Measurements from ENCODE around the gene ACSL1. TPM values are rescaled to one million over a fixed set of nuclear protein-coding genes. Genes with fewer than 3 reads are reported as not detected.

The ACSL1 gene
- total RNA-seq, 1 donor from 2014 or later: 316 TPM

DNA sequence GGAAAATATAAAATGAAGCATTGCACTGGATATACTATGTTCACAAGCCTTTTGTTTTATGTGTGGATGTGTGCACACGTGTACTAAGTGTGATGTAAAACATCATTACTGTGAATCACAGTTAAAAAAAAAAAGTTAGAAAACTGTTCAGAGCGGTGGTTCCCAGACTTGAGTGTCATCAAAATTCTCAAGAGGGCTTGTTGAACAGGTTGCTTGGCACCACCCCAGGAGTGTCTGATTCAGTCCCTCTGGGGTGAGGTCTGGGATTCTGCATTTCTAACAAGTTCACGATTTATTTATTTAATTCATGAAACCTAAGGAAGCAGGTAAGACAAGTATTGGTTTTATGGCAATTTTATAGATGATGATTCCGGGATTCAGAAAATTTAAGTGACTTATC, 93.6 kb downstream of the ACSL1 start:
- TF ChIP-seq, protein P1, sequence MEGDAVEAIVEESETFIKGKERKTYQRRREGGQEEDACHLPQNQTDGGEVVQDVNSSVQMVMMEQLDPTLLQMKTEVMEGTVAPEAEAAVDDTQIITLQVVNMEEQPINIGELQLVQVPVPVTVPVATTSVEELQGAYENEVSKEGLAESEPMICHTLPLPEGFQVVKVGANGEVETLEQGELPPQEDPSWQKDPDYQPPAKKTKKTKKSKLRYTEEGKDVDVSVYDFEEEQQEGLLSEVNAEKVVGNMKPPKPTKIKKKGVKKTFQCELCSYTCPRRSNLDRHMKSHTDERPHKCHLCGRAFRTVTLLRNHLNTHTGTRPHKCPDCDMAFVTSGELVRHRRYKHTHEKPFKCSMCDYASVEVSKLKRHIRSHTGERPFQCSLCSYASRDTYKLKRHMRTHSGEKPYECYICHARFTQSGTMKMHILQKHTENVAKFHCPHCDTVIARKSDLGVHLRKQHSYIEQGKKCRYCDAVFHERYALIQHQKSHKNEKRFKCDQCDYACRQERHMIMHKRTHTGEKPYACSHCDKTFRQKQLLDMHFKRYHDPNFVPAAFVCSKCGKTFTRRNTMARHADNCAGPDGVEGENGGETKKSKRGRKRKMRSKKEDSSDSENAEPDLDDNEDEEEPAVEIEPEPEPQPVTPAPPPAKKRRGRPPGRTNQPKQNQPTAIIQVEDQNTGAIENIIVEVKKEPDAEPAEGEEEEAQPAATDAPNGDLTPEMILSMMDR (IDR thresholded peaks at IDR 0.05; ENCODE audit: borderline replicate concordance): no peak
- Histone ChIP-seq H3K36me3 (no peaks in the 10 kb centered on the region), H3K27ac (replicated peaks) (no peak overlapping the region), H3K4me1 (peaks cover 24% of the 10 kb centered on the region), H3K4me3 (no peak overlapping the region), H3K27me3 (ENCODE audit: low read depth) (no peaks in the 10 kb centered on the region), H3K9me3 (replicated peaks) (no peaks in the 10 kb centered on the region)
- no peak for DNase-seq
- intact Hi-C loops (cut with micrococcal nuclease): no loop called here

DNA sequence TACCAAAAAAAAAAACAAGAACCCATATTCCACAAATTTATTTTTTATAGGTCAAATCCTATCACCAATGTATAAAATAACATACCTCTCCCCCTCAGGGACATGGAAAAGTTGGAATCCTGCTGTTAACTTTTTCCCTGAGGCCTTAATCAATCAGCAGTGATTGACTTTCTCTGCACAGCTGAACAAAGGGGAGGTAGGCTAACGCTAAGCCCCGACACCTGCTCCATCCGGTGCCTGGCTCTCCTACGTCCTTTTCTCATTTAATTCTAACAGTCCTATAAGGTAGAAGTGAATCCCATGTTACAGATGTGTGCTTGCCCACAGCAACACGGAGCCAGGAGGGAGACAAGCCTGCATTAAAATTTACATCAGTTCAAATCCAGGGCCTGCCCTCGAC, 94.7 kb downstream of the ACSL1 start:
- TF ChIP-seq, protein P1 (IDR thresholded peaks at IDR 0.05; ENCODE audit: borderline replicate concordance): no peak
- H3K4me3 ChIP-seq: no peak overlapping the region
- no peaks in the 10 kb centered on the region for H3K9me3 ChIP-seq (replicated peaks)
- H3K36me3 ChIP-seq: no peaks in the 10 kb centered on the region
- peaks cover 24% of the 10 kb centered on the region for H3K4me1 ChIP-seq
- H3K27ac ChIP-seq (replicated peaks): no peak overlapping the region
- H3K27me3 ChIP-seq (ENCODE audit: low read depth): no peaks in the 10 kb centered on the region
- intact Hi-C loops (cut with micrococcal nuclease): no loop called here
- DNase-seq: no peak

GRCh38 chr4:184729946-184730345, 95.8 kb downstream of the ACSL1 start:
- DNase-seq: no peak
- no peaks in the 10 kb centered on the region for H3K36me3 ChIP-seq
- no peaks in the 10 kb centered on the region for H3K27me3 ChIP-seq (ENCODE audit: low read depth)
- TF ChIP-seq, protein P1 (IDR thresholded peaks at IDR 0.05; ENCODE audit: borderline replicate concordance): no peak
- H3K9me3 ChIP-seq (replicated peaks): no peaks in the 10 kb centered on the region
- H3K4me3 ChIP-seq: no peak overlapping the region
- H3K27ac ChIP-seq (replicated peaks): peak overlapping the region; percentile 41
- intact Hi-C loops (cut with micrococcal nuclease): no loop called here
- H3K4me1 ChIP-seq: peaks cover 23% of the 10 kb centered on the region

- no peak overlapping the region for H3K27ac ChIP-seq (replicated peaks)
- H3K4me3 ChIP-seq: no peak overlapping the region
- TF ChIP-seq, protein P1 (IDR thresholded peaks at IDR 0.05; ENCODE audit: borderline replicate concordance): no peak
- intact Hi-C loops (cut with micrococcal nuclease): no loop called here
- no peaks in the 10 kb centered on the region for H3K36me3 ChIP-seq
- H3K4me1 ChIP-seq: peaks cover 16% of the 10 kb centered on the region
- no peak for DNase-seq
- no peaks in the 10 kb centered on the region for H3K27me3 ChIP-seq (ENCODE audit: low read depth)
- no peaks in the 10 kb centered on the region for H3K9me3 ChIP-seq (replicated peaks)
Measured at GRCh38 chr4:184728858-184729257, 96.9 kb downstream of the ACSL1 start.

DNA sequence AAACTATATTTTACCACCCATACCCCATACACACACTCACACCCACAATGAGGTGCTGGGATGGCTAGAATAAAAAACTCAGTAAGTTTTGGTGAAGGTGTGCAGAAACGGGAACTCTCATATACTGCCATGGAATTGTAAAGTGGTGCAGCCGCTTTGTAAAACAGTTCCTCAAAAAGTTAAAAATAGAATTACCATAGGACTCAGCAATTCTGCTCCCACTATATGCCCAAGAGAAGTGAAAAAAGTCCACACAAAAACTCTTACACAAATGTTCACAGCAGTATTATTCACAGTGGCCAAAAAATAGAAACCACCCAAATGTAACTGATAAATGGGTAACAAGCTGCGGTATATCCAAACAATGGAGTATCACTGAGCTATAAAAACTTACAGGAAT, 98.3 kb downstream of the ACSL1 start:
- H3K9me3 ChIP-seq (replicated peaks): no peaks in the 10 kb centered on the region
- H3K27ac ChIP-seq (replicated peaks): no peak overlapping the region
- intact Hi-C loops (cut with micrococcal nuclease): no loop called here
- DNase-seq: no peak
- peaks cover 4% of the 10 kb centered on the region for H3K4me1 ChIP-seq
- no peak overlapping the region for H3K4me3 ChIP-seq
- TF ChIP-seq, protein P1 (IDR thresholded peaks at IDR 0.05; ENCODE audit: borderline replicate concordance): no peak
- H3K27me3 ChIP-seq (ENCODE audit: low read depth): no peaks in the 10 kb centered on the region
- H3K36me3 ChIP-seq: no peaks in the 10 kb centered on the region

GRCh38 chr4:184722798-184723197, 103.0 kb downstream of the ACSL1 start:
- Histone ChIP-seq H3K4me1 (no peaks in the 10 kb centered on the region), H3K9me3 (replicated peaks) (peaks cover 13% of the 10 kb centered on the region), H3K27ac (replicated peaks) (no peak overlapping the region), H3K4me3 (no peak overlapping the region), H3K27me3 (ENCODE audit: low read depth) (no peaks in the 10 kb centered on the region), H3K36me3 (no peaks in the 10 kb centered on the region)
- intact Hi-C loops (cut with micrococcal nuclease): no loop called here
- TF ChIP-seq, protein P1 (IDR thresholded peaks at IDR 0.05; ENCODE audit: borderline replicate concordance): no peak
- no peak for DNase-seq
